ENCODE measurements around the gene LRBA. TPM values are rescaled to one million over a fixed set of nuclear protein-coding genes. Genes with fewer than 3 reads are reported as not detected.

Gene LRBA
- total RNA-seq, 6 experiments from 2014 or later = 13.6 to 17.6 (median 15.0) TPM

- H3K4me1 Mint-ChIP-seq (ENCODE audit: low read depth) = peaks cover 20% of the 10 kb centered on the region
- H3K4me3 Mint-ChIP-seq = no peak overlapping the region
- no peak for DNase-seq
- H3K27me3 Mint-ChIP-seq (ENCODE audit: insufficient read depth) = no peaks in the 10 kb centered on the region
- no peaks in the 10 kb centered on the region for H3K9me3 Mint-ChIP-seq
- H3K27ac Mint-ChIP-seq = no peak overlapping the region
- TF ChIP-seq, protein P1, sequence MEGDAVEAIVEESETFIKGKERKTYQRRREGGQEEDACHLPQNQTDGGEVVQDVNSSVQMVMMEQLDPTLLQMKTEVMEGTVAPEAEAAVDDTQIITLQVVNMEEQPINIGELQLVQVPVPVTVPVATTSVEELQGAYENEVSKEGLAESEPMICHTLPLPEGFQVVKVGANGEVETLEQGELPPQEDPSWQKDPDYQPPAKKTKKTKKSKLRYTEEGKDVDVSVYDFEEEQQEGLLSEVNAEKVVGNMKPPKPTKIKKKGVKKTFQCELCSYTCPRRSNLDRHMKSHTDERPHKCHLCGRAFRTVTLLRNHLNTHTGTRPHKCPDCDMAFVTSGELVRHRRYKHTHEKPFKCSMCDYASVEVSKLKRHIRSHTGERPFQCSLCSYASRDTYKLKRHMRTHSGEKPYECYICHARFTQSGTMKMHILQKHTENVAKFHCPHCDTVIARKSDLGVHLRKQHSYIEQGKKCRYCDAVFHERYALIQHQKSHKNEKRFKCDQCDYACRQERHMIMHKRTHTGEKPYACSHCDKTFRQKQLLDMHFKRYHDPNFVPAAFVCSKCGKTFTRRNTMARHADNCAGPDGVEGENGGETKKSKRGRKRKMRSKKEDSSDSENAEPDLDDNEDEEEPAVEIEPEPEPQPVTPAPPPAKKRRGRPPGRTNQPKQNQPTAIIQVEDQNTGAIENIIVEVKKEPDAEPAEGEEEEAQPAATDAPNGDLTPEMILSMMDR (IDR thresholded peaks at IDR 0.05) = no peak
- no peaks in the 10 kb centered on the region for H3K36me3 Mint-ChIP-seq (ENCODE audit: low read depth)
These were observed 686.6 kb downstream of the LRBA start for GRCh38 chr4:150328496-150328895.

DNA sequence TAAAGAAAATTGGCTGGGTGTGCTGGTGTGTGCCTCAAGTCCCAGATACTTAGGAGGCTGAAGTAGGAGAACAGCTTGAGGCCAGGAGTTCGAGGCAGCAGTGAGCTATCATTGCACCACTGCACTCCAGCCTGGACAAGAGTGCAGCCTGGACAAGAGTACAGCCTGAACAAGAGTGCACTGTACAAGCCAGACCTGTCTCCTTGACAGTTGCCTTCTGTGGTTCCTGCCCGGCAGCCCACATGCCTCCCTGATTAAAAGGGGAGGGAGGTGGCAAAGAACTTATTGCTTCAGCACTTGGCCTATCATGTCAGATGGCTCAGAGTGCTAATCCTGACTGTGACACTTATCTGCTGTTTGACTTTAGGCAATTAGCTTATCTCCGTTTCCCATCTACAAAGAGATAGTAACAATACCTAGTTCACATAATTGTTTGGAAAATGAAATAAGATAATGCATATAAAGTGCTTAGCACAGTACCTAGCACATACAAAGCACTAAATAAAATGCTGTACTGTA lies 687.8 kb downstream of the LRBA start:
- H3K4me3 Mint-ChIP-seq = no peak overlapping the region
- no peaks in the 10 kb centered on the region for H3K9me3 Mint-ChIP-seq
- no peak overlapping the region for H3K27ac Mint-ChIP-seq
- H3K36me3 Mint-ChIP-seq (ENCODE audit: low read depth) = no peaks in the 10 kb centered on the region
- DNase-seq = no peak
- TF ChIP-seq, protein P1 (IDR thresholded peaks at IDR 0.05) = no peak
- peaks cover 31% of the 10 kb centered on the region for H3K4me1 Mint-ChIP-seq (ENCODE audit: low read depth)
- no peaks in the 10 kb centered on the region for H3K27me3 Mint-ChIP-seq (ENCODE audit: insufficient read depth)

- TF ChIP-seq, protein P1 (IDR thresholded peaks at IDR 0.05) = no peak
- Mint-ChIP-seq H3K9me3 (no peaks in the 10 kb centered on the region), H3K27me3 (ENCODE audit: insufficient read depth) (no peaks in the 10 kb centered on the region), H3K4me3 (no peak overlapping the region), H3K27ac (no peak overlapping the region), H3K36me3 (ENCODE audit: low read depth) (no peaks in the 10 kb centered on the region), H3K4me1 (ENCODE audit: low read depth) (peaks cover 30% of the 10 kb centered on the region)
- no peak for DNase-seq
These were observed 689.2 kb downstream of the LRBA start for GRCh38 chr4:150325872-150326271.

DNA sequence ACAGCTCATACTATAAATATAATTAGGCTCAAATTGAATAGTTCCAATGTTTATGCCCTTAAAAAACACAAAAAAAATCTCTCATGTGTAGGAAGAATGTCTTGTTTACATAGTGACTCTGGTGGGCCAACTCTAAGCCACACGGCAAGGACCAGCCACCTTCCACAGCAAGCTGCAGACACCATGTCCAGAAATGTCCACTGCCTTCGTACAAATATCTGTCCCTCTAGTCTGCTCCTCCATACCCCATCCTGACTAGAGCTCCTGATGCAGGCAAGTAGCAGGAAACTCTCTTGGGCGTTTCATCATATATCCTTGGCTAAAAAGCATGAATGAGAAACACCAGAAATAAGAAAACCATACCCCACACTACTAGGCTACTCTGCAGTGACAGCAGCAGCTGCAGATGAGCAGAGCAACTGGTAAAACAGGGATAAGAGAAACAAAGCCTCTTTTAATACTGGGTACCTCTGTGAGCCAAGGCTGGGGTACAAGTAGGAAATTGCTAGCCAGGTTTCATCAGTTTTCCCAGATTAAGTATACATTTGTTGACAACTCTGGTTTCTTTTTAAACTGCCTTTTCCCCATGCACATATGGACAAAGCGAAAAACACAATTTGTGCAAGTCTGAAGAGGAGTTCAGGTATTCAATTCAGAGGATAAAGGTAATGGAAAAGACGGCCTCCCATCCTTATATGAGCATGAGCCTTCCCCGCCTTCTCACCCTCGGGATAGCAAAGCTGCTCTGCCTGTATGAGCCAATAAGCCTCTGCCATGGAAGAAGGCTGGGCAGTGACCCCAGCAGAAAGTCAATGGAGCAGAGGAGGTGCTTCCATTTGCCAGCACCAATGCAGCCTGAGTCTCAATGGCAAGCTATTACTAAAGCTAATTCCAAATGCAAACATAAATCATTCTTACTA lies 691.4 kb downstream of the LRBA start:
- TF ChIP-seq, protein P1 (IDR thresholded peaks at IDR 0.05) = no peak
- no peak for DNase-seq
- Mint-ChIP-seq H3K4me1 (ENCODE audit: low read depth) (peaks cover 18% of the 10 kb centered on the region), H3K4me3 (peak overlapping the region; percentile 1; the same call in 1 of the 2 replicates), H3K27ac (peak overlapping the region; percentile 22; the same call in 1 of the 2 replicates), H3K36me3 (ENCODE audit: low read depth) (no peaks in the 10 kb centered on the region), H3K27me3 (ENCODE audit: insufficient read depth) (no peaks in the 10 kb centered on the region), H3K9me3 (no peaks in the 10 kb centered on the region)

DNA sequence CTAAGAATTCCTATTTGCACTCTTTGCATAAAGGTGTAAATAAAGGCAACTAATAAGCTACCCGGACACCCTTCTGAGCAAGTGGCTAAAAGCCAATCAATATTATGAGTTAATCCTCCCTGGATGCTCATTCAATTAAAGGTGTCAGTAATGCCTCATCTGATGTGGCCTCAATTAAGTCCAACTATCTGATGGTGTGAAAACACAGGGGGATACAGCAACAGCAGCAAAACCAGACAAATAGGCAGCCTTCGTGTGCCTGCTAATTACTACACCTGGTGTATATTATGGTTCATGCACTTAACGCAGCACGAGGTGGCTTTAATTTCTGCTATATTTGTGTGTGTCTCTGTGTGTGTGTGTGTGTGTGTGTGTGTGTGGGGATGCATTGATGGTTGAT lies 692.4 kb downstream of the LRBA start:
- H3K27me3 Mint-ChIP-seq (ENCODE audit: insufficient read depth) = no peaks in the 10 kb centered on the region
- no peak overlapping the region for H3K27ac Mint-ChIP-seq
- no peak for DNase-seq
- H3K4me1 Mint-ChIP-seq (ENCODE audit: low read depth) = peaks cover 18% of the 10 kb centered on the region
- H3K4me3 Mint-ChIP-seq = no peak overlapping the region
- no peaks in the 10 kb centered on the region for H3K9me3 Mint-ChIP-seq
- no peaks in the 10 kb centered on the region for H3K36me3 Mint-ChIP-seq (ENCODE audit: low read depth)
- TF ChIP-seq, protein P1 (IDR thresholded peaks at IDR 0.05) = no peak

All from HFFc6 (cell line).